Kasumi-1 (cell line): Measurements from ENCODE around the gene NNMT.
A peak's percentile ranks its signal among the peaks of the same experiment; 100 is the strongest.

Experiments
- DNase-seq, 2 experiments: peaks; one replicate each; lab custom pipeline; 2025; lab: John Stamatoyannopoulos, UW

Gene NNMT

GRCh38 chr11:114284914-114285313 lies 11.3 kb upstream of the NNMT start:
- DNase-seq = no peak

GRCh38 chr11:114285599-114285998 lies 10.6 kb upstream of the NNMT start:
- DNase-seq = no peak

GRCh38 chr11:114286229-114286628 lies 10.0 kb upstream of the NNMT start:
- no peak for DNase-seq

GRCh38 chr11:114287154-114287553 lies 9.0 kb upstream of the NNMT start:
- DNase-seq = no peak

GRCh38 chr11:114288136-114288535 lies 8.1 kb upstream of the NNMT start:
- DNase-seq = no peak

- no peak for DNase-seq
Observed at GRCh38 chr11:114289779-114290178, 6.4 kb upstream of the NNMT start.

GRCh38 chr11:114290503-114291235 lies 5.5 kb upstream of the NNMT start:
- no peak for DNase-seq

GRCh38 chr11:114291381-114291780 lies 4.8 kb upstream of the NNMT start:
- no peak for DNase-seq

- DNase-seq = no peak
Observed at GRCh38 chr11:114291842-114292680, 4.1 kb upstream of the NNMT start.

GRCh38 chr11:114293201-114293711 lies 2.9 kb upstream of the NNMT start:
- no peak for DNase-seq

GRCh38 chr11:114296605-114297372 lies 590 bp downstream of the NNMT start:
- no peak for DNase-seq

- no peak for DNase-seq
Observed at GRCh38 chr11:114297806-114298709, 1.9 kb downstream of the NNMT start.

- DNase-seq = no peak
Observed at GRCh38 chr11:114298710-114299109, 2.5 kb downstream of the NNMT start.

- no peak for DNase-seq
Observed at GRCh38 chr11:114301088-114301487, 4.9 kb downstream of the NNMT start.

- DNase-seq = no peak
Observed at GRCh38 chr11:114301927-114302326, 5.7 kb downstream of the NNMT start.

GRCh38 chr11:114302663-114303062 lies 6.5 kb downstream of the NNMT start:
- no peak for DNase-seq

GRCh38 chr11:114304065-114304464 lies 7.9 kb downstream of the NNMT start:
- DNase-seq = no peak

- no peak for DNase-seq
Observed at GRCh38 chr11:114304969-114305368, 8.8 kb downstream of the NNMT start.

GRCh38 chr11:114307524-114308203 lies 11.5 kb downstream of the NNMT start:
- DNase-seq = peak in 1 of 2 experiments; percentile 16

GRCh38 chr11:114308689-114309089 lies 12.5 kb downstream of the NNMT start:
- no peak for DNase-seq

GRCh38 chr11:114309517-114309916 lies 13.3 kb downstream of the NNMT start:
- no peak for DNase-seq
